ENCODE results near the gene DHCR24. TPM values are rescaled to one million over a fixed set of nuclear protein-coding genes. Genes with fewer than 3 reads are reported as not detected.
A peak's percentile ranks its signal among the peaks of the same experiment; 100 is the strongest.

The DHCR24 gene
- total and polyA plus RNA-seq, 2 of the 13 experiments (the other 11 are each of a cell fraction or from before 2014, with no cell fraction given) = 374 to 448 TPM

GRCh38 chr1:54808443-54809207 lies 78.4 kb downstream of the DHCR24 start:
- FAIRE-seq (no peak), ATAC-seq (no peak), DNase-seq (ENCODE audit: low spot score) (no peak)
- intact Hi-C loops (cut with micrococcal nuclease; ENCODE audit: unreplicated experiment) (loop anchor here (2.0 kb wide), 1 partner anchor 16 kb away; no protein-coding TSS in a partner anchor), in situ Hi-C loops (cut with HindIII; ENCODE audit: extremely low pct_ligation_motif_present, low pct_unique_long_range_greater_than_20kb) (no loop called here)
- CTCF ChIA-PET (ENCODE audit: low intra/inter-chr PET ratio, low total read pairs) = interaction anchor here (1.5 kb wide), 1 partner anchor 137 kb away, joined by 5 read pairs; no protein-coding TSS in a partner anchor
- no peak overlapping the region for H3K4me3 ChIP-seq (replicated peaks in 1 of 3; ENCODE audit: insufficient read depth in 1 of 3, low read depth in 2 of 3, low read length in 3 of 3)
- no peak overlapping the region for H3K4me2 ChIP-seq (ENCODE audit: low read depth, low read length)
- WGBS (ENCODE audit: low lambda C conversion rate) = 18% methylated on average over 9 of the region's 12 CpGs
- no peak overlapping the region for H3K9ac ChIP-seq (ENCODE audit: insufficient read depth, low read depth, low read length)
- H3K27ac ChIP-seq (ENCODE audit: extremely low read length, insufficient read depth, low read length) = no peak overlapping the region
- no peaks in the 10 kb centered on the region for H4K20me1 ChIP-seq (ENCODE audit: insufficient read depth, low read length)
- BruUV-seq (replicated peaks) = no TSS peak
- no peaks in the 10 kb centered on the region for H3K79me2 ChIP-seq (ENCODE audit: insufficient read depth, low read length)
- H3K9me3 ChIP-seq (ENCODE audit: low read length) = no peaks in the 10 kb centered on the region
- peaks cover 46% of the 10 kb centered on the region for H3K4me1 ChIP-seq (ENCODE audit: insufficient read depth, low read length)
- H2AFZ ChIP-seq (ENCODE audit: low read length) = no peak overlapping the region
- H3K27me3 ChIP-seq (ENCODE audit: control insufficient read depth in 1 of 2, insufficient read depth in 2 of 2, low read length in 2 of 2) = peaks cover 0 to 15% of the 10 kb centered on the region in 2 experiments; a peak in 3 of 5 replicates
- H3K36me3 ChIP-seq (replicated peaks in 1 of 2; ENCODE audit: control insufficient read depth in 1 of 2, insufficient read depth in 2 of 2, low read length in 2 of 2) = no peaks in the 10 kb centered on the region
- POLR2A ChIA-PET = no interaction called here
- no peak for TF ChIP-seq HNRNPUL1 (IDR thresholded peaks at IDR 0.05; ENCODE audit: low read depth, low read length)
- no peak for TF ChIP-seq ZNF282 (IDR thresholded peaks at IDR 0.05; ENCODE audit: partially characterized antibody)
- no peak for TF ChIP-seq TCF7 (IDR thresholded peaks at IDR 0.05; ENCODE audit: low read depth)
- no peak for TF ChIP-seq ZNF496 (CRISPR knock-in tag; IDR thresholded peaks at IDR 0.05; ENCODE audit: insufficient replicate concordance)
- no peak for TF ChIP-seq ELF3 (CRISPR knock-in tag; IDR thresholded peaks at IDR 0.05)
- TF ChIP-seq, protein P1, sequence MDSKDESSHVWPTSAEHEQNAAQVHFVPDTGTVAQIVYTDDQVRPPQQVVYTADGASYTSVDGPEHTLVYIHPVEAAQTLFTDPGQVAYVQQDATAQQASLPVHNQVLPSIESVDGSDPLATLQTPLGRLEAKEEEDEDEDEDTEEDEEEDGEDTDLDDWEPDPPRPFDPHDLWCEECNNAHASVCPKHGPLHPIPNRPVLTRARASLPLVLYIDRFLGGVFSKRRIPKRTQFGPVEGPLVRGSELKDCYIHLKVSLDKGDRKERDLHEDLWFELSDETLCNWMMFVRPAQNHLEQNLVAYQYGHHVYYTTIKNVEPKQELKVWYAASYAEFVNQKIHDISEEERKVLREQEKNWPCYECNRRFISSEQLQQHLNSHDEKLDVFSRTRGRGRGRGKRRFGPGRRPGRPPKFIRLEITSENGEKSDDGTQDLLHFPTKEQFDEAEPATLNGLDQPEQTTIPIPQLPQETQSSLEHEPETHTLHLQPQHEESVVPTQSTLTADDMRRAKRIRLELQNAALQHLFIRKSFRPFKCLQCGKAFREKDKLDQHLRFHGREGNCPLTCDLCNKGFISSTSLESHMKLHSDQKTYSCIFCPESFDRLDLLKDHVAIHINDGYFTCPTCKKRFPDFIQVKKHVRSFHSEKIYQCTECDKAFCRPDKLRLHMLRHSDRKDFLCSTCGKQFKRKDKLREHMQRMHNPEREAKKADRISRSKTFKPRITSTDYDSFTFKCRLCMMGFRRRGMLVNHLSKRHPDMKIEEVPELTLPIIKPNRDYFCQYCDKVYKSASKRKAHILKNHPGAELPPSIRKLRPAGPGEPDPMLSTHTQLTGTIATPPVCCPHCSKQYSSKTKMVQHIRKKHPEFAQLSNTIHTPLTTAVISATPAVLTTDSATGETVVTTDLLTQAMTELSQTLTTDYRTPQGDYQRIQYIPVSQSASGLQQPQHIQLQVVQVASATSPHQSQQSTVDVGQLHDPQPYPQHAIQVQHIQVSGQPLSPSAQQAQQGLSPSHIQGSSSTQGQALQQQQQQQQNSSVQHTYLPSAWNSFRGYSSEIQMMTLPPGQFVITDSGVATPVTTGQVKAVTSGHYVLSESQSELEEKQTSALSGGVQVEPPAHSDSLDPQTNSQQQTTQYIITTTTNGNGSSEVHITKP (CRISPR knock-in tag; IDR thresholded peaks at IDR 0.05; ENCODE audit: low read depth) = no peak
- TF ChIP-seq ZNF768 (CRISPR knock-in tag; IDR thresholded peaks at IDR 0.05) = peak; percentile 39; the same call in 1 of the 2 replicates
- no peak for TF ChIP-seq NR0B2 (CRISPR knock-in tag; IDR thresholded peaks at IDR 0.05)
- TF ChIP-seq, protein P2, sequence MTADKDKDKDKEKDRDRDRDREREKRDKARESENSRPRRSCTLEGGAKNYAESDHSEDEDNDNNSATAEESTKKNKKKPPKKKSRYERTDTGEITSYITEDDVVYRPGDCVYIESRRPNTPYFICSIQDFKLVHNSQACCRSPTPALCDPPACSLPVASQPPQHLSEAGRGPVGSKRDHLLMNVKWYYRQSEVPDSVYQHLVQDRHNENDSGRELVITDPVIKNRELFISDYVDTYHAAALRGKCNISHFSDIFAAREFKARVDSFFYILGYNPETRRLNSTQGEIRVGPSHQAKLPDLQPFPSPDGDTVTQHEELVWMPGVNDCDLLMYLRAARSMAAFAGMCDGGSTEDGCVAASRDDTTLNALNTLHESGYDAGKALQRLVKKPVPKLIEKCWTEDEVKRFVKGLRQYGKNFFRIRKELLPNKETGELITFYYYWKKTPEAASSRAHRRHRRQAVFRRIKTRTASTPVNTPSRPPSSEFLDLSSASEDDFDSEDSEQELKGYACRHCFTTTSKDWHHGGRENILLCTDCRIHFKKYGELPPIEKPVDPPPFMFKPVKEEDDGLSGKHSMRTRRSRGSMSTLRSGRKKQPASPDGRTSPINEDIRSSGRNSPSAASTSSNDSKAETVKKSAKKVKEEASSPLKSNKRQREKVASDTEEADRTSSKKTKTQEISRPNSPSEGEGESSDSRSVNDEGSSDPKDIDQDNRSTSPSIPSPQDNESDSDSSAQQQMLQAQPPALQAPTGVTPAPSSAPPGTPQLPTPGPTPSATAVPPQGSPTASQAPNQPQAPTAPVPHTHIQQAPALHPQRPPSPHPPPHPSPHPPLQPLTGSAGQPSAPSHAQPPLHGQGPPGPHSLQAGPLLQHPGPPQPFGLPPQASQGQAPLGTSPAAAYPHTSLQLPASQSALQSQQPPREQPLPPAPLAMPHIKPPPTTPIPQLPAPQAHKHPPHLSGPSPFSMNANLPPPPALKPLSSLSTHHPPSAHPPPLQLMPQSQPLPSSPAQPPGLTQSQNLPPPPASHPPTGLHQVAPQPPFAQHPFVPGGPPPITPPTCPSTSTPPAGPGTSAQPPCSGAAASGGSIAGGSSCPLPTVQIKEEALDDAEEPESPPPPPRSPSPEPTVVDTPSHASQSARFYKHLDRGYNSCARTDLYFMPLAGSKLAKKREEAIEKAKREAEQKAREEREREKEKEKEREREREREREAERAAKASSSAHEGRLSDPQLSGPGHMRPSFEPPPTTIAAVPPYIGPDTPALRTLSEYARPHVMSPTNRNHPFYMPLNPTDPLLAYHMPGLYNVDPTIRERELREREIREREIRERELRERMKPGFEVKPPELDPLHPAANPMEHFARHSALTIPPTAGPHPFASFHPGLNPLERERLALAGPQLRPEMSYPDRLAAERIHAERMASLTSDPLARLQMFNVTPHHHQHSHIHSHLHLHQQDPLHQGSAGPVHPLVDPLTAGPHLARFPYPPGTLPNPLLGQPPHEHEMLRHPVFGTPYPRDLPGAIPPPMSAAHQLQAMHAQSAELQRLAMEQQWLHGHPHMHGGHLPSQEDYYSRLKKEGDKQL (CRISPR knock-in tag; IDR thresholded peaks at IDR 0.05; ENCODE audit: low read depth) = no peak
- TF ChIP-seq XRCC5 (optimal IDR thresholded peaks at IDR 0.05; ENCODE audit: low read length) = peak; percentile 54
- TF ChIP-seq SAFB2 (CRISPR knock-in tag; IDR thresholded peaks at IDR 0.05; ENCODE audit: borderline replicate concordance, low read depth) = no peak
- no peak for TF ChIP-seq ARID2 (CRISPR knock-in tag; IDR thresholded peaks at IDR 0.05; ENCODE audit: borderline replicate concordance)

Data from HepG2 (cell line).